ENCODE measurements around the gene CYP2A13.
A peak's percentile ranks its signal among the peaks of the same experiment; 100 is the strongest.
"Not testable (repeated sequence)": the region's sequence is repeated elsewhere in the genome, so short reads cannot be mapped to it uniquely, and the experiment has no call there.

Gene CYP2A13

GRCh38 chr19:41120929-41121911, 33.0 kb downstream of the CYP2A13 start:
- peak in 1 of 2 donors; percentile 3 for DNase-seq

GRCh38 chr19:41122846-41123245, 34.6 kb downstream of the CYP2A13 start:
- DNase-seq: not testable (repeated sequence)

GRCh38 chr19:41123716-41124294, 35.6 kb downstream of the CYP2A13 start:
- peak; percentile 29 to 57 for DNase-seq

- peak; percentile 3 to 40 for DNase-seq
Measured at GRCh38 chr19:41126765-41127203, 38.5 kb downstream of the CYP2A13 start.

GRCh38 chr19:41127362-41127761, 39.1 kb downstream of the CYP2A13 start:
- not testable (repeated sequence) for DNase-seq

DNA sequence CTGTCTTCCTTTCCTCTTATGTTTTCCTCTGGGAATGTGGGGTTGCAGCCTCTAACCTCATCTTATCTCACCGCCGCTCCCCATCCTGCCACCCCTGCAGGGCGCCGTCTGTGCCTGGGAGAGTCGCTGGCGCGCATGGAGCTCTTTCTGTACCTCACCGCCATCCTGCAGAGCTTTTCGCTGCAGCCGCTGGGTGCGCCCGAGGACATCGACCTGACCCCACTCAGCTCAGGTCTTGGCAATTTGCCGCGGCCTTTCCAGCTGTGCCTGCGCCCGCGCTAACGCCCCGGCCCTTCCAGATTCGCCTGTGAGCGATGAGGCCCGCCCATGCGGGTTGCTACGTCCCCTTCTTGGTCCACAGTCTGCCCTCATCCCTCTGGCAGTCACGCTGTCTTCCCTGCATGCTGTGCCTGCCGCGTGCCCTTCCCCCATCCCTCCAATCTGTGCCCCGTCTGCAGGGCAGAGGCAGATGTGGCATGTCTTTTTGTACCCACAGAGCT, 39.6 kb downstream of the CYP2A13 start:
- peak; percentile 92 to 96 for DNase-seq

GRCh38 chr19:41128692-41129091, 40.4 kb downstream of the CYP2A13 start:
- no peak for DNase-seq

DNA sequence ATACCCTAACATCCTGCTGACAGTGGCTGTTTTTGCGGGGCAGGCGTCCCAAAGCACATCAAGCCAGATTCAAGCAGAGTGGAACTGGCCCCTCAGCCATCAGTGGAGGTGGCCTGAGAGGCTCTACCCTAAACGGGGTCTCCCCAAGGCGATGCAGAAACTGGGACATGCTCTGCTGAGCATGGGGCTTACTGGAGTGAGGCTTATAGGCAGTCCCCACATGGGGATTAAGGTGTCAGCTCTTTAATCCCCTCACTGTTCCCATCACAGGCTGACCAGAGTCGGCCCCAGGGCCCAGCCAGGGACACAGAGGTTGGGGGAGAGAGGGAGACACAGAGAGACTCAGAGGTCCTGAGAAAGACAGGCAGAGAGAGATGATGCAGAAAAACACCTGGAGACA, 42.9 kb downstream of the CYP2A13 start:
- DNase-seq: no peak

DNA sequence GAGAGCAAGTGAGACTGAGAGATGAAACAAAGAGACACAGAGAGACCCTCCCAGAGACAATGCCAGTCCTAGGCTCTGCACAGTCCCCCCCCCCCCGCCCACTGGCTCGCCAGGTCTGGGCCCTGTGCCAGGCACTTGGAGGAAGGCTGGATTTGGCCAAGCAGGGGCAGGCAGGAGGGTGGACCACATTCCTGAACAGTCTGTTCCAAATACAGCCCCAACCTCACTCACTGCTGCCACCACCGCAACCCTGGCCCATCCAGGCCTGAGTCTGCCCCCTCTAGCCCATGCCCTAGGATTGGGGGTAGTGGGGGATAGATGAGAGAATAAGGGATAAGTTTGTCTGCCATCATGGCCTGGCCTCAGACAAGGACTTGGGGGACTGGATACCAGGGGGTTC, 45.0 kb downstream of the CYP2A13 start:
- no peak for DNase-seq

- no peak for DNase-seq
Measured at GRCh38 chr19:41134616-41135015, 46.4 kb downstream of the CYP2A13 start.

DNA sequence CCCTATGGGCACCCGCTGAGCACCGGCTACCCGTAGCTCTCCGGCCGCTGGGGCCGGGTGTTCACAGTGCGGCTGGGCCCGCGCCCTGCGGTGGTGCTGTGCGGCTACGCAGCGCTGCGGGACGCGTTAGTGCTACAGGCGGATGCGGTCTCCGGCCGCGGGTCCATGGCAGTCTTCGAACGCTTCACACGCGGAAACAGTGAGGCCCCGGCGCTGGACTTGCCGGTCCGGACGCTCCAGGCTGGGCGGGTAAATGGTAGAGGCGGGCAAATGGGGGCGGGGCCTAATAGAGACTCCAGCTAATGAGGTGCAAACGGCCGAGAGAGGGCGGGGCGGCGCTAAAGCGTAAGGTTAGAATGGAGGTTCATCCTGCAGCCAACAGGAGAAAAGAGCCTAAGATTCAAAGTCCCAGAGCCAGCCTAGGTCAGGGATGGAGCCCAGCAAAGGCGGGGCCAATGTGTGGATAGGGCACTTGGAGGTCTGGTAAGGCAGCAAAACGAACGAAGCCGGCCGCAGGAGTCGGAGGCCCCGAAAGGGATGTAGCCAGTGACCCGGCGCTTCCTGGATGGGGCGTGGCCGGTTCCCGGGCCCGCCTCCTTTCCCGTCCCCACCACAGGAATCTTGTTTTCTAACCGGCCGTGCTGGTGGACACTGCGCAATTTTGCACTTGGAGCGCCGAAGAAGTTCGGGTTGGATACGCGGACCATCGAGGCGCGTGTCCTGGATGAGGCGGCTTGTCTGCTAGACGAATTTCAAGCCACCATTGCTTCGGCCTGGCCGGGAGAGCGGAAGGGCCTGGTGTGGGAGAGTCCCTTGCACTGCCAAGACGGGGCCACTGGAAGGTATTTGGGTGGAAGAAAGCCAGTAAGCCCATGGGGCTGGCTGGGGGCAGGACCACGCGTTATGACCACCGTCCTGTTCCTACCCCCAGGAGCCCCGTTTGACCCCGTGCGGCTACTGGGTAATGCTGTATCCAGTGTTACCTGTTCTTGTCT, 47.4 kb downstream of the CYP2A13 start:
- peak; percentile 35 to 70 for DNase-seq

DNA sequence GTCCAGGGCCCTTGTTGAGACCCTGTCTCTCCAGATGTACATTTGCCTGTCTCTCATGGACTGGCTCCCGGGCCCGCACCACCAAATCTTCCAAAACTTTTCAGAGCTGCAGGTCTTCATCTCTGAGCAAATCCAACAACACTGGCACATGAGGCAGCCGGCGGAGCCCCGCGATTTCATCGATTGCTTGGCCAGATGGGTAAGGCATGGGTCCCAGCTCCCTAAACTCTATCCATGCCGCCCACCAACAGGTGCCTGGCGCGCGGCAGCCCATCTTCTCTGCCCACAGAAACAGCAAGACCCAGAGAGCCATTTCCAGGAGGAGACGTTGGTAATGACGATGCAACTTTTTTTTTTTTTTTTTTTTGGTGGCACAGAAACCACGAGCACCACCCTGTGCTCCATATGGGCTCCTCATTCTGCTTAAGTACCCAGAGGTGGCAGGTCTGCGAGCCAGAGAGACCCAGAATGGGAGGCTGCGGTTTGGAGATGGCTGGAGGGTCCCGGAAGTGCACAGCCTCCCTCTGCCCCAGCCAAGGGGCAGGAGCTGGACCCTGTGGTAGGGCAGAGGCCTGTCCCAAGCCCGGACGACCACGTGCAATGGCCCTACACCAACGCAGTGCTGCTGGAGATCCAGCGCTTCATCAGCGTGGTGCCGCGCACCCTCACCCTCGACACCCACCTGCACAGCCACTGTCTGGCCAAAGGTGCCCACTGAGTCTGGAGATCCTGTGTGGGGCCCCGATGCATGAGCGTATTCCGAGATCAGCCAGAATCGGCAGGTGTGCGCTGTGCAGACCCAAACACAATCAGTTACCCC, 48.6 kb downstream of the CYP2A13 start:
- no peak for DNase-seq

GRCh38 chr19:41144403-41144802, 56.2 kb downstream of the CYP2A13 start:
- DNase-seq: peak; percentile 65 to 97
